ENCODE data around the gene FBLN1. TPM values are rescaled to one million over a fixed set of nuclear protein-coding genes. Genes with fewer than 3 reads are reported as not detected.

FBLN1 gene
- total RNA-seq, 1 experiment from 2014 or later: 183 TPM

DNA sequence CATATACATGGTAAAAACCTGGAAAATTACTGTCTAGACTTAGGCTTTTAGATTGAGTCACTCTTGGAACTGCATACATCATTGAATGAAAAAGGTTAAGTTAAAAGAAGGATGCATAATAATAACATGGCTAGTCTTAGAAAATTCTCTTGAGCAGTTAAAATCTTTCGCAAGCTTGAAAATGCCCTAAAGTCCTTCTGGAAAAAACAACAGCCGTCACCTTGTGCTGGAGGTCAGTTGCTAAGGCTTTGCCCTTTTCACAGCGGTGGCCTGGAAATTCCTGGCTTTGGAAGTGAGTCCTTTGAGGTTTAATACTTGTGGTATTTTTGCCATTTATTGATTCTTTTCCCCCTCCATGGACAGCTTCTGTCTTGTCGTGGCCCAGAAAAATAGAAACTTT is 17.4 kb upstream of the FBLN1 start:
- H3K4me3 Mint-ChIP-seq: no peak overlapping the region
- H3K27ac Mint-ChIP-seq: no peak overlapping the region
- no peak for TF ChIP-seq SMAD4 (CRISPR knock-in tag; IDR thresholded peaks at IDR 0.05)
- TF ChIP-seq, protein P1, sequence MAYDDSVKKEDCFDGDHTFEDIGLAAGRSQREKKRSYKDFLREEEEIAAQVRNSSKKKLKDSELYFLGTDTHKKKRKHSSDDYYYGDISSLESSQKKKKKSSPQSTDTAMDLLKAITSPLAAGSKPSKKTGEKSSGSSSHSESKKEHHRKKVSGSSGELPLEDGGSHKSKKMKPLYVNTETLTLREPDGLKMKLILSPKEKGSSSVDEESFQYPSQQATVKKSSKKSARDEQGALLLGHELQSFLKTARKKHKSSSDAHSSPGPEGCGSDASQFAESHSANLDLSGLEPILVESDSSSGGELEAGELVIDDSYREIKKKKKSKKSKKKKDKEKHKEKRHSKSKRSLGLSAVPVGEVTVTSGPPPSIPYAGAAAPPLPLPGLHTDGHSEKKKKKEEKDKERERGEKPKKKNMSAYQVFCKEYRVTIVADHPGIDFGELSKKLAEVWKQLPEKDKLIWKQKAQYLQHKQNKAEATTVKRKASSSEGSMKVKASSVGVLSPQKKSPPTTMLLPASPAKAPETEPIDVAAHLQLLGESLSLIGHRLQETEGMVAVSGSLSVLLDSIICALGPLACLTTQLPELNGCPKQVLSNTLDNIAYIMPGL (CRISPR knock-in tag; IDR thresholded peaks at IDR 0.05): no peak
- TF ChIP-seq GABPB1 (CRISPR knock-in tag; IDR thresholded peaks at IDR 0.05): no peak
- TF ChIP-seq CREM (CRISPR knock-in tag; IDR thresholded peaks at IDR 0.05): no peak
- TF ChIP-seq ZNF396 (CRISPR knock-in tag; IDR thresholded peaks at IDR 0.05; ENCODE audit: borderline replicate concordance): no peak
- no peak for TF ChIP-seq OVOL2 (CRISPR knock-in tag; IDR thresholded peaks at IDR 0.05; ENCODE audit: borderline replicate concordance)
- TF ChIP-seq, protein P2, sequence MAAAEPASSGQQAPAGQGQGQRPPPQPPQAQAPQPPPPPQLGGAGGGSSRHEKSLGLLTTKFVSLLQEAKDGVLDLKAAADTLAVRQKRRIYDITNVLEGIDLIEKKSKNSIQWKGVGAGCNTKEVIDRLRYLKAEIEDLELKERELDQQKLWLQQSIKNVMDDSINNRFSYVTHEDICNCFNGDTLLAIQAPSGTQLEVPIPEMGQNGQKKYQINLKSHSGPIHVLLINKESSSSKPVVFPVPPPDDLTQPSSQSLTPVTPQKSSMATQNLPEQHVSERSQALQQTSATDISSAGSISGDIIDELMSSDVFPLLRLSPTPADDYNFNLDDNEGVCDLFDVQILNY (CRISPR knock-in tag; IDR thresholded peaks at IDR 0.05): no peak
- TF ChIP-seq, protein P3, sequence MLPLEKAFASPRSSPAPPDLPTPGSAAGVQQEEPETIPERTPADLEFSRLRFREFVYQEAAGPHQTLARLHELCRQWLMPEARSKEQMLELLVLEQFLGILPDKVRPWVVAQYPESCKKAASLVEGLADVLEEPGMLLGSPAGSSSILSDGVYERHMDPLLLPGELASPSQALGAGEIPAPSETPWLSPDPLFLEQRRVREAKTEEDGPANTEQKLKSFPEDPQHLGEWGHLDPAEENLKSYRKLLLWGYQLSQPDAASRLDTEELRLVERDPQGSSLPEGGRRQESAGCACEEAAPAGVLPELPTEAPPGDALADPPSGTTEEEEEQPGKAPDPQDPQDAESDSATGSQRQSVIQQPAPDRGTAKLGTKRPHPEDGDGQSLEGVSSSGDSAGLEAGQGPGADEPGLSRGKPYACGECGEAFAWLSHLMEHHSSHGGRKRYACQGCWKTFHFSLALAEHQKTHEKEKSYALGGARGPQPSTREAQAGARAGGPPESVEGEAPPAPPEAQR (CRISPR knock-in tag; IDR thresholded peaks at IDR 0.05): no peak
- TF ChIP-seq, protein P4, sequence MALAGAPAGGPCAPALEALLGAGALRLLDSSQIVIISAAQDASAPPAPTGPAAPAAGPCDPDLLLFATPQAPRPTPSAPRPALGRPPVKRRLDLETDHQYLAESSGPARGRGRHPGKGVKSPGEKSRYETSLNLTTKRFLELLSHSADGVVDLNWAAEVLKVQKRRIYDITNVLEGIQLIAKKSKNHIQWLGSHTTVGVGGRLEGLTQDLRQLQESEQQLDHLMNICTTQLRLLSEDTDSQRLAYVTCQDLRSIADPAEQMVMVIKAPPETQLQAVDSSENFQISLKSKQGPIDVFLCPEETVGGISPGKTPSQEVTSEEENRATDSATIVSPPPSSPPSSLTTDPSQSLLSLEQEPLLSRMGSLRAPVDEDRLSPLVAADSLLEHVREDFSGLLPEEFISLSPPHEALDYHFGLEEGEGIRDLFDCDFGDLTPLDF (CRISPR knock-in tag; IDR thresholded peaks at IDR 0.05): no peak
- TF ChIP-seq, protein P5, sequence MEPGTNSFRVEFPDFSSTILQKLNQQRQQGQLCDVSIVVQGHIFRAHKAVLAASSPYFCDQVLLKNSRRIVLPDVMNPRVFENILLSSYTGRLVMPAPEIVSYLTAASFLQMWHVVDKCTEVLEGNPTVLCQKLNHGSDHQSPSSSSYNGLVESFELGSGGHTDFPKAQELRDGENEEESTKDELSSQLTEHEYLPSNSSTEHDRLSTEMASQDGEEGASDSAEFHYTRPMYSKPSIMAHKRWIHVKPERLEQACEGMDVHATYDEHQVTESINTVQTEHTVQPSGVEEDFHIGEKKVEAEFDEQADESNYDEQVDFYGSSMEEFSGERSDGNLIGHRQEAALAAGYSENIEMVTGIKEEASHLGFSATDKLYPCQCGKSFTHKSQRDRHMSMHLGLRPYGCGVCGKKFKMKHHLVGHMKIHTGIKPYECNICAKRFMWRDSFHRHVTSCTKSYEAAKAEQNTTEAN (CRISPR knock-in tag; IDR thresholded peaks at IDR 0.05): no peak
- TF ChIP-seq, protein P6, sequence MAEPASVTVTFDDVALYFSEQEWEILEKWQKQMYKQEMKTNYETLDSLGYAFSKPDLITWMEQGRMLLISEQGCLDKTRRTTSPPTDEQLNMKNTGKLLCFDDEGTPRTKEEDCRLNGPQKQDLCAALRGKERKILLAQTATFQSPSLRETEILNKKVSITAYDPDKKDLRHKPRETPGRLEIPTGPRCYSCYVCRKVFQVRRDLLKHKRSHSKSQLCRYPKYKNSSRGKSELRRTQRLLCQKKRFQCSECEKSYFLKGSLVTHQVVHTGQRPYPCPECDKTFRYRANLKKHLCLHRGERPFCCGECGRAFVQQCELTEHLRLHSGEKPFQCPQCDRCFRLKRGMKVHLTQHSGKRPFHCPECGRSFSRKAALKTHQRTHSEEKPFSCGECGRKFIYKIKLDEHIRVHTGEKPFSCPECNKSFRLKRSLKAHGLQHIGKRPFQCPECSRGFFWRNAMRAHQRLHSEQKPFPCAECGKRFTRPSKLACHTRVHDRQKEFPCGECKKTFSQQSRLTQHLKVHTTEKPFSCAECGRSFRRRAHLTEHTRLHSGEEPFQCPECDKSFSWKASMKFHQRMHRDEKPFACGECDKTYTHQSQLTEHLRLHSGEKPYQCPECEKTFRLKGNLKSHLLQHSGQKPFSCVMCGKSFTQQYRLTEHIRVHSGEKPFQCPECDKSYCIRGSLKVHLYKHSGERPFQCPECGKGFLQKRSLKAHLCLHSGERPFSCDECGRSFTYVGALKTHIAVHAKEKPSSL (CRISPR knock-in tag; conservative IDR thresholded peaks at IDR 0.05): no peak
- TF ChIP-seq MYBL2 (CRISPR knock-in tag; IDR thresholded peaks at IDR 0.05): no peak
- no peak for TF ChIP-seq FOXP1 (CRISPR knock-in tag; IDR thresholded peaks at IDR 0.05; ENCODE audit: borderline replicate concordance)
- TF ChIP-seq, protein P7, sequence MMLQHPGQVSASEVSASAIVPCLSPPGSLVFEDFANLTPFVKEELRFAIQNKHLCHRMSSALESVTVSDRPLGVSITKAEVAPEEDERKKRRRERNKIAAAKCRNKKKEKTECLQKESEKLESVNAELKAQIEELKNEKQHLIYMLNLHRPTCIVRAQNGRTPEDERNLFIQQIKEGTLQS (CRISPR knock-in tag; conservative IDR thresholded peaks at IDR 0.05): no peak
- TF ChIP-seq, protein P8, sequence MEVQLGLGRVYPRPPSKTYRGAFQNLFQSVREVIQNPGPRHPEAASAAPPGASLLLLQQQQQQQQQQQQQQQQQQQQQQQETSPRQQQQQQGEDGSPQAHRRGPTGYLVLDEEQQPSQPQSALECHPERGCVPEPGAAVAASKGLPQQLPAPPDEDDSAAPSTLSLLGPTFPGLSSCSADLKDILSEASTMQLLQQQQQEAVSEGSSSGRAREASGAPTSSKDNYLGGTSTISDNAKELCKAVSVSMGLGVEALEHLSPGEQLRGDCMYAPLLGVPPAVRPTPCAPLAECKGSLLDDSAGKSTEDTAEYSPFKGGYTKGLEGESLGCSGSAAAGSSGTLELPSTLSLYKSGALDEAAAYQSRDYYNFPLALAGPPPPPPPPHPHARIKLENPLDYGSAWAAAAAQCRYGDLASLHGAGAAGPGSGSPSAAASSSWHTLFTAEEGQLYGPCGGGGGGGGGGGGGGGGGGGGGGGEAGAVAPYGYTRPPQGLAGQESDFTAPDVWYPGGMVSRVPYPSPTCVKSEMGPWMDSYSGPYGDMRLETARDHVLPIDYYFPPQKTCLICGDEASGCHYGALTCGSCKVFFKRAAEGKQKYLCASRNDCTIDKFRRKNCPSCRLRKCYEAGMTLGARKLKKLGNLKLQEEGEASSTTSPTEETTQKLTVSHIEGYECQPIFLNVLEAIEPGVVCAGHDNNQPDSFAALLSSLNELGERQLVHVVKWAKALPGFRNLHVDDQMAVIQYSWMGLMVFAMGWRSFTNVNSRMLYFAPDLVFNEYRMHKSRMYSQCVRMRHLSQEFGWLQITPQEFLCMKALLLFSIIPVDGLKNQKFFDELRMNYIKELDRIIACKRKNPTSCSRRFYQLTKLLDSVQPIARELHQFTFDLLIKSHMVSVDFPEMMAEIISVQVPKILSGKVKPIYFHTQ (CRISPR knock-in tag; IDR thresholded peaks at IDR 0.05): no peak
- peaks cover 21% of the 10 kb centered on the region for H3K27me3 Mint-ChIP-seq (ENCODE audit: low read depth)
- DNase-seq (ENCODE audit: low spot score) (no peak), ATAC-seq (no peak)
- H3K36me3 Mint-ChIP-seq: peaks cover 44% of the 10 kb centered on the region
- H3K9me3 Mint-ChIP-seq: peaks cover 66% of the 10 kb centered on the region
- H3K4me1 Mint-ChIP-seq: no peaks in the 10 kb centered on the region
- ChIA-PET POLR2A (no interaction called here), CTCF (no interaction called here)
